PC-9 (cell line): ENCODE results near the gene ABCA5.

Experiments used
- CTCF ChIP-seq: fragments of 200-600 bp; sonication (generic); conservative IDR thresholded peaks from 2 replicates; pipeline ENCODE4 v1.6.1; 2017; ENCODE audit warnings: mixed run types, antibody characterized with exemption, mild to moderate bottlenecking, moderate library complexity
- EZH2 ChIP-seq: fragments of 200-600 bp; sonication (generic); IDR thresholded peaks from 2 replicates; pipeline ENCODE4 v1.8.0; 2017; ENCODE audit warnings: antibody characterized with exemption, low read depth

DNA sequence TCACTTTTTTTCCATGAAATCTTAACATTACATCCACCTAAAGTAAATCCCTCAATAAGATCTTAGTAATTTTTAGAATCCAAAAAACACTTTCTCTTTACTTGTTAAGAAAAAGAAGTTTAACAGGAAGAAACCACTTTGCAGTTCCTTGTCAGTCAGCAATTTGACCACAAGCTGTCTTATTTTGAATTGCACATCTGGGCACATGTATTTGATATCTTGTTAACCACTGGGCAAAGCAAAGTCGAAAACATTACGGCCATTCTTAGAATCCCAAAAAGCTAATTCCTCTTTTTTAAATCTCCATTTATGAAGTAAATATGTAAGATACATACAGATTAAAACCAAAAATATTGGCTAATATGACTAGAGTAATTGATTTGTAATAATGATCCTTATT is 99.4 kb downstream of the ABCA5 start:
- TF ChIP-seq CTCF (no peak), EZH2 (no peak)
